ENCODE measurements around the gene TNRC6C.
"Not testable (repeated sequence)": the region's sequence is repeated elsewhere in the genome, so short reads cannot be mapped to it uniquely, and the experiment has no call there.

TNRC6C gene

DNA sequence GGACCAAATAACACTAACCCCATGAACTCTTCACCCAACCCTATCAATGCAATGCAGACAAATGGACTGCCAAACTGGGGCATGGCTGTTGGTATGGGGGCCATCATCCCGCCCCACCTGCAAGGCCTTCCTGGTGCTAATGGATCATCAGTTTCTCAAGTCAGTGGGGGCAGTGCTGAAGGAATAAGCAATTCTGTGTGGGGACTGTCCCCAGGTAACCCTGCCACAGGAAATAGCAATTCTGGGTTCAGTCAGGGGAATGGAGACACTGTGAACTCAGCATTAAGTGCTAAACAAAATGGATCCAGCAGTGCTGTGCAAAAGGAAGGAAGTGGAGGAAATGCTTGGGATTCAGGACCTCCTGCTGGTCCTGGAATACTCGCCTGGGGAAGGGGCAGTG lies 91.1 kb downstream of the TNRC6C start:
- DNase-seq, result no peak

- no peak for DNase-seq
Measured at GRCh38 chr17:78051186-78051972, 92.9 kb downstream of the TNRC6C start.

DNA sequence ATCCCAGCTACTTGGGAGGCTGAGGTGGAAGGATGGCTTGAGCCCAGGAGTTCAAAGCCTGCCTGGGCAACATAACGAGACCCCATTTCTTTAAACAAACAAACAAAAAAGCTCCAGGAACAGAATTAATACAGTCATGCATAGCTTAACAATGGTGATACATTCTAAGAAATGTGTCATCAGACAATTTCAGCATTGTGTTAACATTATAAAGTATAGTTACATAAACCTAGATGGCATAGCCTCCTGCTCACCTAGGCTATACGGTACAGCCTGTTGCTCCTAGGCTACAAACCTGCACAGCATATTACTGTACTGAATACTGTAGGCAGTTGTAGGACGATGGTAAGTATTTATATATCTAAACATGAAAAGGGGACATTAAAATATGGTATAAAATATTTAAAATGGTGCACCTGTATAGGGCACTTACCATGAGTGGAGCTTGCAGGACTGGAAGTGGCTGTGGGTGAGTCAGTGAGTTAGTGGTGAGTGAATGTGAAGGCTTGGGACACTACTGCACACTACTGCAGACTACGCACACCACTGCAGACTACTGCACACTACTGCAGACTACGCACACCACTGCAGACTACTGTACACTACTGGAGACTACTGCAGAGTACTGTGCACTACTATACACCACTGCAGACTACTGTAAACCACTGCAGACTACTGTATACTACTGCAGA lies 95.4 kb downstream of the TNRC6C start:
- DNase-seq, result no peak

DNA sequence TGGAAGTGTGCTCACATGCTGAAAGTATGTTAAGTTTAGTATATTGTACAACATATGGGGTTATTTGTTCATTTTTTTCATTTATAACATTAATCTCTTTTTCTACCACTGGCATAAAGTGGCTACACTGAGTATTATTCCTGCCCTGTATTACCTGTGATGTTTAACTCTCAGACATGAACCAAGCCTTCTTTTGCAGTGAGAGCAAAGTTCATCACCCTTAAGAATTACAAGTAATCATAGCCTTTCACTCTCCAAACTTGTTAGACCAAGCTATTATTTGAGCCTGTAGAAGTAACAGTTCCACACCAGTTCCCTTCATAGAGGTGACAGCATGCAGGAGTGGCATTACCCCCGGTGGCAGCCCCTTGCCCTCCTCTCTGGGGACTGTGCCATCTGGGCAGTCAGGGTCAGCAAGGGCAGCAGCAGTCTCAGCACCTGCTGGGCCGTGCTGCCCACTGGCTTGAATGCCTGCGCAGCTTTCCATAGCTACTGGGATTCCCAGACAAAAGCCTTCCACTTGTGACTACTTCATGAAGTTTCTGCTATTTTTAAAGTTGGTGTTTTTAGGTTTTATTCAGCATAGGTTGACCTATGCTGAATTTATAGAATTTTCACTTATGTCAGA lies 98.7 kb downstream of the TNRC6C start:
- no peak for DNase-seq

DNA sequence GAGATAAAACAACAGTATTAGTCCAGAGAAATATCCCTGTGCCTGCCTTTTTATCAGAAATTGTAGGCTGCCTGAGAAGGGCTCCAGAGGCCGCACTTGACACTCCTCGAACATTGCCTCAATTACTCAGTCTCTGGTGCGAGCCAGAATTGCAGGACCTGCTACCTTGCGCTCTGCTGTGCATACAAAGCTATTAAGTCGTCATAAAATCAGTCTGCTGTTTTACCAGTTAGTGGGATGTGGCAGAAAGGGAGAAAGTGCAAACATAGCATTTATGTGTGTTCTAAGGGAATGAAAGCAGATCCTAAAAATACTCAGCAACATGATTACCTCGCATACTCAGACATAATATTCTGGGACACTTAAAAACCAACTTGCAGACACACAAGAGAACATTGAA lies 99.5 kb downstream of the TNRC6C start:
- no peak for DNase-seq

- no peak for DNase-seq
Measured at GRCh38 chr17:78058581-78058980, 100.1 kb downstream of the TNRC6C start.

GRCh38 chr17:78062596-78062995 lies 104.1 kb downstream of the TNRC6C start:
- DNase-seq, result no peak

DNA sequence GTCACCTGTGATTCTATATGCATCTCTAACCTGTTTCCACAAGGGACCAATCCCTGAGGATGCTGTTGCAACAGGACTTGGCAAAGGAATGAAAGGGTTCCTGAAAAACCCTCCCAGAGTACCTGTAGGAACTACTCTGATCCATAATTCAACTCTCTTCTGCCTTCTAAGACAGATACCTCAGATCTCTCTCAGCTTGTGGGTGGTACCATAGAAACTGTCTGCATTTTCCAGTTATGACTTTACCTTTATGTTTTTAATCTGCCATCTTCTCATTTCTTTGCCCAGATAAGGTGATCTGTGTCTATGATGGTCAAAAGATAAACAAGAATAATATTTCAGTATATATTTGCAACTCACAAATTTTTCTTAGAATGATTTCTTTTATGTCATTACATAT lies 105.0 kb downstream of the TNRC6C start:
- DNase-seq, result no peak

DNA sequence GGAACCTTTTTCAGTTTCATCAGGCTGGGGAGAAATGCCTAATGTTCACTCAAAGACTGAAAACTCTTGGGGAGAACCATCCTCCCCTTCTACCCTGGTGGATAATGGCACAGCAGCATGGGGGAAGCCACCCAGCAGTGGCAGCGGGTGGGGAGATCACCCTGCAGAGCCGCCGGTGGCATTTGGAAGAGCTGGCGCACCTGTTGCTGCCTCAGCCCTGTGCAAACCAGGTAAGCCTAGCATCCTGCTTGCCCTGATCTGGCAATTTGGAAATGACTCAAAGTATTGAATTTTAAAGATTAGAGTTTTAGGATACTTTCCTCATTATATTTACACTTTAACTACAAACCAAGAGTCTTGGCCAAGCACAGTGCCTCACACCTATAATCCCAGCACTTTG lies 106.2 kb downstream of the TNRC6C start:
- DNase-seq, result no peak

DNA sequence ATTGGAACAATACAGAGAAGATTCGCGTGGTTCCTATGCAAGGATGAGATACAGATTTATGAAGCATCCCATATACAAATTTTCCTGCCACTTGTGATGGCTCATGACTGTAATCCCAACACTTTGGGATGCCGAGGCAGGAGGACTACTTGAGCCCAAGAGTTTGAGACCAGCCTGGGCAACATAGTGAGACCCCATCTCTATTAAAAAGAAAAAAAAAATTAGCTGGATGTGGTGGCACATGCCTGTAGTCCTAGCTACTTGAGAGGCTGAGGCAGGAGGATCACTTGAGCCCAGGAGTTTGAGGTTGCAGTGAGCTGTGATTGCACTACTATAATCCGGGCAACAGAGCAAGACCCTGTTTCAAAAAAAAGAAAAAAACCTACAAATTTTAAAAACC lies 108.5 kb downstream of the TNRC6C start:
- not testable (repeated sequence) for DNase-seq

DNA sequence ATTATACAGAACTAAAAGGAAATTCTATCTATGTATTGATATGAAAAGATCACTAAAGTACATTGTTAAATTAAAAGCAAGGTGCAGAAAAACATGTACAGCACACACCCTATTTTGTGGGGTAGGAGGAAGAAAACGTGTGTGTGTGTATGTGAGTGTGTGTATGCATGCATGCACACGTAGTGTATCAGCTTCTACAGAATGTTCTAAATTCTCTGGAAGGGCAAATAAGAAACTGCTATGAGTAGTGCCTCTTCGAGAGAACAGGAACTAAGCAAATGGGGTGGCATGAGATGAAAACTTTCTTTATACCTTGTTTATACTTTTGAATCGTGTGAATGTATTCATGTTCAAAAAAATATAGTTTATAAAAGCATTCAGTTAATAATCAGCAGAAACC lies 111.2 kb downstream of the TNRC6C start:
- DNase-seq, result no peak

- DNase-seq, result no peak
Measured at GRCh38 chr17:78072961-78073360, 114.5 kb downstream of the TNRC6C start.

DNA sequence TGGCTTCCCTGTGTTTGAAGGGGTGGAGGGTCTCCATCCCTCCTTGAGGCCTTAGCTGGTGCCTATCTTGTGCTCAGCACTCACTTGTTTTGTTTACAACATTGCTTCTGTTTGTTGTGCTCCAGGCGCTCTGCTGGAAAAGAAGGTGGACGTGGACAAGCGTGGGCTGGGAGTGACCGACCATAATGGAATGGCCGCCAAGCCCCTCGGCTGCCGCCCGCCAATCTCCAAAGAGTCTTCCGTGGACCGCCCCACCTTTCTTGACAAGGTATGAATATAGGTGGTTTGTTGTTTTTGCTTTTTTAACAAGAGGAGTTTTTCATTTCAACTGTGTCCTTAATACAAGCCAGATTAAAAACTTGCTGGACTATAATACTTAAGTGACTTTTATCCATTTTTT lies 116.5 kb downstream of the TNRC6C start:
- DNase-seq, result no peak

GRCh38 chr17:78075545-78075944 lies 117.0 kb downstream of the TNRC6C start:
- DNase-seq, result no peak

GRCh38 chr17:78079253-78079652 lies 120.8 kb downstream of the TNRC6C start:
- DNase-seq, result no peak

- no peak for DNase-seq
Measured at GRCh38 chr17:78081551-78081950, 123.0 kb downstream of the TNRC6C start.

GRCh38 chr17:78082355-78082872 lies 123.9 kb downstream of the TNRC6C start:
- not testable (repeated sequence) for DNase-seq

DNA sequence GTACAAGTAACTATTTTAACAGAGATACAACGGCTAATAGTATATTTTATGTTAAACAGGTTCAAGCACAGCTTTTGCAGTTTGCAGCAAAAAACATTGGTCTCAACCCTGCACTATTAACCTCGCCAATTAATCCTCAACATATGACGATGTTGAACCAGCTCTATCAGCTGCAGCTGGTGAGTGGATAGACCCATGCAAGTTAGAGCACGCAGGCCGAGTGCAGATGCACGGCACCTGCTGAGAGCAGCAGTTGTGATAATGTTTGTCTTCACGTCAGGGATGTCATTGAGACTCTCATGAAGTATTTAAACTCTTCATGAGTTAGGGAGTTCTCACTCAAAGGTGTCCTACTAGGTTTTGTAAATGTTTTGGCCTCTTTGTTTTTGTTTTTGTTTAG lies 124.5 kb downstream of the TNRC6C start:
- no peak for DNase-seq

- DNase-seq, result no peak
Measured at GRCh38 chr17:78086740-78087139, 128.2 kb downstream of the TNRC6C start.

GRCh38 chr17:78088529-78088928 lies 130.0 kb downstream of the TNRC6C start:
- DNase-seq, result no peak

GRCh38 chr17:78089576-78090281 lies 131.2 kb downstream of the TNRC6C start:
- DNase-seq, result no peak

- no peak for DNase-seq
Measured at GRCh38 chr17:78092794-78093324, 134.4 kb downstream of the TNRC6C start.

DNA sequence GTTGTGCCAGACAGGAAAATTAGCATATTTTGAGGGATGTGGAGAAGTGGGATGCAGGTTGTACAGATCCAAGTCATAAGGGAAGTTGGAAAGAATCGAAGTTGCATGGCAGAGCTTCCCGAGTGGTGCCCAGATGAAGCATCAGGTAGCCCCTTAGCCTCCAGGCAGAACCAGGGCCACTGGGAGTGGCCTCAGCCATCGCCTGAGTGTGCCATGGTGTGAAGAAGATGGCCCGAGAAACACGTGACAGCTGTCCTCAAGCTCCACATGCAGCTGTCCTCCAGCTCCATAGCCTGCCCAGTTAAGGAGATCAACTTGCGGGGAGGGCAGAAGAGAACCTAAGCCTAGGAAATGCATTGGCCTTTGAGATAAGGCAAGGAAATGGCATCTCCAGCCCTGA lies 136.5 kb downstream of the TNRC6C start:
- no peak for DNase-seq
